SK-N-SH (cell line): ENCODE measurements around the gene ACACA.

Experiments used
- CTCF ChIP-seq: fragments of 200-600 bp; sonication (generic); IDR thresholded peaks from 2 replicates; pipeline ENCODE4 v1.6.1; 2017; ENCODE audit warnings: antibody characterized with exemption, mild to moderate bottlenecking, moderate library complexity
- EP300 ChIP-seq, 2 experiments: IDR thresholded peaks; 2 replicates each; pipeline versions ENCODE4 v1.4.0 to v1.6.1; 2012; ENCODE audit warnings: borderline replicate concordance in 1 of 2, low read depth in 1 of 2, low read length in 1 of 2
- POLR2AphosphoS5 ChIP-seq: IDR thresholded peaks from 2 replicates; pipeline ENCODE4 v1.6.1; 2012; ENCODE audit warnings: low read depth, low read length

GRCh38 chr17:37086334-37086733, 320.3 kb downstream of the ACACA start:
- no peak for TF ChIP-seq EP300 (IDR thresholded peaks at IDR 0.05; ENCODE audit: borderline replicate concordance in 1 of 2, low read depth in 1 of 2, low read length in 1 of 2)
- no peak for TF ChIP-seq CTCF
- no peak for TF ChIP-seq POLR2AphosphoS5
